OCI-LY3 (cell line): ENCODE results near the gene SLC22A14.

Source experiments
- H2AFZ ChIP-seq: fragments of 200-600, 300-600 bp; shearing (Covaris generic); 2 replicates; pipeline ENCODE4 v1.6.0; 2014; ENCODE audit warnings: antibody characterized with exemption, low read depth, low read length
- H3K27ac ChIP-seq: fragments of 200-600, 300-600 bp; sonication (generic); 2 replicates; pipeline ENCODE4 v1.5.1; 2014; ENCODE audit warnings: mild to moderate bottlenecking, low read length, moderate library complexity, mixed read lengths
- H3K27me3 ChIP-seq: fragments of 200-600, 300-600 bp; sonication (generic); 2 replicates; pipeline ENCODE4 v1.6.1; 2014; ENCODE audit warnings: low read depth, low read length, mixed read lengths
- H3K36me3 ChIP-seq: fragments of 200-600, 300-600 bp; sonication (generic); replicated peaks from 2 replicates; pipeline ENCODE3; 2014; ENCODE audit warnings: low read depth, low read length, mixed read lengths
- H3K4me1 ChIP-seq: fragments of 300-600, 200-600 bp; sonication (generic); 2 replicates; pipeline ENCODE4 v1.6.1; 2014; ENCODE audit warnings: low read length, mixed read lengths
- H3K4me2 ChIP-seq: fragments of 200-600, 300-600 bp; sonication (generic); 2 replicates; pipeline ENCODE4 v1.6.1; 2014; ENCODE audit warnings: low read length, mixed read lengths
- H3K4me3 ChIP-seq: fragments of 300-600, 200-600 bp; sonication (generic); 2 replicates; pipeline ENCODE4 v1.5.1; 2014; ENCODE audit warnings: antibody characterized with exemption, mild to moderate bottlenecking, low read length, moderate library complexity
- H3K79me2 ChIP-seq: fragments of 300-600, 200-600 bp; shearing (Covaris generic); 2 replicates; pipeline ENCODE4 v1.6.1; 2014; ENCODE audit warnings: mild to moderate bottlenecking, low read length, mixed read lengths
- H3K9ac ChIP-seq: fragments of 300-600, 200-600 bp; shearing (Covaris generic); 2 replicates; pipeline ENCODE4 v1.6.0; 2014; ENCODE audit warnings: mild to moderate bottlenecking, low read length, moderate library complexity
- H3K9me3 ChIP-seq: fragments of 200-600, 300-600 bp; shearing (Covaris generic); 2 replicates; pipeline ENCODE4 v1.6.1; 2014; ENCODE audit warnings: low read length, mixed read lengths; ENCODE audit not compliant: insufficient read depth
- H4K20me1 ChIP-seq: fragments of 200-600, 300-600 bp; sonication (generic); 2 replicates; pipeline ENCODE4 v1.6.1; 2016; ENCODE audit warnings: low read length, mixed read lengths; ENCODE audit not compliant: insufficient read depth
- CTCF ChIP-seq: fragments of 200-600, 300-600 bp; sonication (generic); IDR thresholded peaks from 2 replicates; pipeline ENCODE4 v1.5.1; 2014; ENCODE audit warnings: antibody characterized with exemption, low read length, low read depth
- EZH2phosphoT487 ChIP-seq: fragments of 200-600 bp; shearing (Covaris generic); IDR thresholded peaks from 2 replicates; pipeline ENCODE4 v1.6.1; 2018; ENCODE audit warnings: antibody characterized with exemption, mixed run types, low read depth

The SLC22A14 gene

GRCh38 chr3:38297537-38297936 lies 15.4 kb downstream of the SLC22A14 start:
- Histone ChIP-seq H3K27me3 (peaks cover 3% of the 10 kb centered on the region; the same call in 1 of the 2 replicates), H3K36me3 (no peaks in the 10 kb centered on the region), H2AFZ (no peak overlapping the region), H3K4me2 (no peak overlapping the region), H3K9ac (no peak overlapping the region), H3K4me3 (no peak overlapping the region), H4K20me1 (no peaks in the 10 kb centered on the region), H3K9me3 (no peaks in the 10 kb centered on the region), H3K27ac (no peak overlapping the region), H3K79me2 (no peaks in the 10 kb centered on the region), H3K4me1 (no peaks in the 10 kb centered on the region)
- no peak for TF ChIP-seq EZH2phosphoT487
- TF ChIP-seq CTCF = no peak

GRCh38 chr3:38297947-38298711 lies 16.0 kb downstream of the SLC22A14 start:
- Histone ChIP-seq H3K27ac (no peak overlapping the region), H2AFZ (no peak overlapping the region), H3K4me3 (no peak overlapping the region), H3K9ac (no peak overlapping the region), H3K79me2 (no peaks in the 10 kb centered on the region), H3K36me3 (no peaks in the 10 kb centered on the region), H4K20me1 (no peaks in the 10 kb centered on the region), H3K4me1 (no peaks in the 10 kb centered on the region), H3K9me3 (no peaks in the 10 kb centered on the region), H3K27me3 (peaks cover 3% of the 10 kb centered on the region; the same call in 1 of the 2 replicates), H3K4me2 (no peak overlapping the region)
- no peak for TF ChIP-seq EZH2phosphoT487
- TF ChIP-seq CTCF = peak; percentile 77

- TF ChIP-seq EZH2phosphoT487 (no peak), CTCF (no peak)
- H3K4me2 ChIP-seq = no peak overlapping the region
- H3K79me2 ChIP-seq = no peaks in the 10 kb centered on the region
- no peaks in the 10 kb centered on the region for H4K20me1 ChIP-seq
- H3K9ac ChIP-seq = no peak overlapping the region
- no peaks in the 10 kb centered on the region for H3K36me3 ChIP-seq
- no peaks in the 10 kb centered on the region for H3K4me1 ChIP-seq
- no peaks in the 10 kb centered on the region for H3K9me3 ChIP-seq
- H3K27me3 ChIP-seq = 0 out of 2 replicates have a peak, but pooled peaks cover 4% of the 10 kb centered on the region
- no peak overlapping the region for H2AFZ ChIP-seq
- H3K4me3 ChIP-seq = no peak overlapping the region
- H3K27ac ChIP-seq = no peak overlapping the region
Measured at GRCh38 chr3:38306941-38307340, 24.8 kb downstream of the SLC22A14 start.

GRCh38 chr3:38307599-38307998 lies 25.5 kb downstream of the SLC22A14 start:
- no peak for TF ChIP-seq EZH2phosphoT487
- TF ChIP-seq CTCF = no peak

More at GRCh38 chr3:38307599-38307998, 25.5 kb downstream of the SLC22A14 start:
- H3K9me3 ChIP-seq = no peaks in the 10 kb centered on the region
- no peaks in the 10 kb centered on the region for H4K20me1 ChIP-seq
- no peaks in the 10 kb centered on the region for H3K79me2 ChIP-seq
- no peak overlapping the region for H3K4me2 ChIP-seq
- H3K27ac ChIP-seq = no peak overlapping the region
- no peaks in the 10 kb centered on the region for H3K4me1 ChIP-seq
- H3K4me3 ChIP-seq = no peak overlapping the region
- H3K27me3 ChIP-seq = 0 out of 2 replicates have a peak, but pooled peaks cover 4% of the 10 kb centered on the region
- no peak overlapping the region for H2AFZ ChIP-seq
- H3K36me3 ChIP-seq = no peaks in the 10 kb centered on the region
- no peak overlapping the region for H3K9ac ChIP-seq
